Esophagus muscularis mucosa (tissue), 4 donors: ENCODE measurements around the gene EGFL8. TPM values are rescaled to one million over a fixed set of nuclear protein-coding genes. Genes with fewer than 3 reads are reported as not detected.

ENCODE experiments used
- DNase-seq: peaks from one replicate; pipeline ENCODE4 v3.0.0-alpha.2; 2017; ENCODE audit errors: extremely low spot score
- H3K27ac ChIP-seq, 4 donors: fragments of 200-600 bp; sonication (generic); replicated peaks in 1 of 4; 1 replicate in 3 of 4; 2 replicates in 1 of 4; pipeline ENCODE4 v1.5.1; 2016 to 2019; ENCODE audit warnings: mild to moderate bottlenecking in 1 of 4
- H3K27me3 ChIP-seq, 4 donors: fragments of 200-600 bp; sonication (generic); one replicate each; pipeline versions ENCODE4 v1.5.1 to v1.6.0; 2016 to 2019
- H3K36me3 ChIP-seq, 4 donors: fragments of 200-600 bp; sonication (generic); one replicate each; pipeline ENCODE4 v1.5.1; 2016 to 2019
- H3K4me1 ChIP-seq, 4 donors: fragments of 200-600 bp; sonication (generic); one replicate each; pipeline ENCODE4 v1.5.1; 2016 to 2019
- H3K4me3 ChIP-seq, 4 donors: fragments of 200-600 bp; sonication (generic); 1 replicate in 2 of 4; 2 replicates in 2 of 4; pipeline ENCODE4 v1.5.1; 2016 to 2019; ENCODE audit warnings: mild to moderate bottlenecking in 4 of 4, moderate library complexity in 1 of 4
- H3K9me3 ChIP-seq, 4 donors: fragments of 200-600 bp; sonication (generic); 1 replicate in 3 of 4; 2 replicates in 1 of 4; pipeline ENCODE4 v1.5.1; 2016 to 2019
- CTCF ChIP-seq, 3 experiments: fragments of 200-600 bp in 2 of 3; fragments of 450-650 bp in 1 of 3; sonication (generic) in 2 of 3; IDR thresholded peaks; one replicate each; pipeline ENCODE4 v1.5.1; 2017 to 2019; ENCODE audit warnings: antibody characterized with exemption in 3 of 3, mild to moderate bottlenecking in 2 of 3, moderate library complexity in 1 of 3
- EP300 ChIP-seq: sonication (generic); formaldehyde crosslinking; IDR thresholded peaks from one replicate; pipeline ENCODE4 v1.6.1; 2017; ENCODE audit warnings: antibody characterized with exemption
- POLR2A ChIP-seq: fragments of 450-650 bp; IDR thresholded peaks from one replicate; pipeline ENCODE4 v1.6.1; 2017; ENCODE audit warnings: antibody characterized with exemption, moderate library complexity, mild to moderate bottlenecking, low read depth
- POLR2AphosphoS5 ChIP-seq, 2 donors: sonication (generic); formaldehyde crosslinking; IDR thresholded peaks; one replicate each; pipeline ENCODE4 v1.6.1; 2017; ENCODE audit warnings: antibody characterized with exemption in 2 of 2
- WGBS: methylation state at CpG from one replicate; pipeline ENCODE4 v1.1.5; 2018; 5-methylcytosine and 5-hydroxymethylcytosine counted together
- intact Hi-C: fragments of 100-400 bp; cut with DNase I; formaldehyde crosslinking; loops from one replicate; pipeline ENCODE4 v1.15.1; 2023
- total RNA-seq, 4 donors: library from RNA; depleted of rRNA; stranded (reverse); fragments of >200 nt; gene quantifications; one replicate each; pipeline versions ENCODE4 v1.1.0 to v1.2.1, GENCODE V29; 2016

The EGFL8 gene
- total RNA-seq, 4 donors from 2014 or later = 8.1 to 20.7 (median 13.9) TPM

DNA sequence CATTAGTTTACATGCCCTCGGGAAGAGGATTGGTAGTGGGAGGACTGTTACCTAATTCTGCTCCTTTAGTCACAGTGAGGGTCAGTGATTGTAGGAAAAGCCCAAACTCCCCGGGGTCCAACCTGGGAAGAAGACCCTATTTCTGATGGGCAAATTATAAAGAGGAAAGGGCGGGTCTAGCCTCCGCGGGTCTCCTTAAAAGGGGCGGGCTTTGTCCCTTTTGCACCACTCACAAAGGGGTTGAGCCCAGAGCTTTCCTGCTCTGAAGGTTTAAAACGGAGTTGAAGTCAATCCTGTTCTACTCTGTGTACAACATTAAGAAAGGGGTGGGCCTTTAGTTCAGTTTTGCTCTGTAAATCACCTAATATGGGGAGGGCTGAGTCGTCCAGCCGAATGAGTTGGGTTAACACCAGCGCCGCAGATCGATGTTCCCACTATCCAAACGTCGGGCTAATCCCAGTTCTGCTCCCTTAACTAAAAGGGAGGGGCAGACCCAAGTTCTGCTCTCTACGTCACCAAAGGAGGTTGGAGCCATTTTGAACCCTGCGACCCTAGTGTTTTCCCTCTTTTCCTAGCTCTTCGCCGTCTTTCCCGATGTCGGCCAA, 12.9 kb downstream of the EGFL8 start:
- WGBS = 0% methylated on average over 17 of the region's 20 CpGs
- intact Hi-C loops = no loop called here
- TF ChIP-seq POLR2A (no peak), CTCF (IDR thresholded peaks at IDR 0.05) (no peak), POLR2AphosphoS5 (IDR thresholded peaks at IDR 0.05) (peak in 1 of 2 donors; percentile 75), EP300 (no peak)
- Histone ChIP-seq H3K36me3 (peaks cover 0 to 27% (median 21%) of the 10 kb centered on the region in 4 donors), H3K4me1 (peaks cover 50 to 83% (median 81%) of the 10 kb centered on the region in 4 donors), H3K9me3 (no peaks in the 10 kb centered on the region), H3K27ac (peak overlapping the region; percentile 94 to 99 (median 96)), H3K4me3 (peak overlapping the region; percentile 74 to 93 (median 80)), H3K27me3 (no peaks in the 10 kb centered on the region)
- no peak for DNase-seq

DNA sequence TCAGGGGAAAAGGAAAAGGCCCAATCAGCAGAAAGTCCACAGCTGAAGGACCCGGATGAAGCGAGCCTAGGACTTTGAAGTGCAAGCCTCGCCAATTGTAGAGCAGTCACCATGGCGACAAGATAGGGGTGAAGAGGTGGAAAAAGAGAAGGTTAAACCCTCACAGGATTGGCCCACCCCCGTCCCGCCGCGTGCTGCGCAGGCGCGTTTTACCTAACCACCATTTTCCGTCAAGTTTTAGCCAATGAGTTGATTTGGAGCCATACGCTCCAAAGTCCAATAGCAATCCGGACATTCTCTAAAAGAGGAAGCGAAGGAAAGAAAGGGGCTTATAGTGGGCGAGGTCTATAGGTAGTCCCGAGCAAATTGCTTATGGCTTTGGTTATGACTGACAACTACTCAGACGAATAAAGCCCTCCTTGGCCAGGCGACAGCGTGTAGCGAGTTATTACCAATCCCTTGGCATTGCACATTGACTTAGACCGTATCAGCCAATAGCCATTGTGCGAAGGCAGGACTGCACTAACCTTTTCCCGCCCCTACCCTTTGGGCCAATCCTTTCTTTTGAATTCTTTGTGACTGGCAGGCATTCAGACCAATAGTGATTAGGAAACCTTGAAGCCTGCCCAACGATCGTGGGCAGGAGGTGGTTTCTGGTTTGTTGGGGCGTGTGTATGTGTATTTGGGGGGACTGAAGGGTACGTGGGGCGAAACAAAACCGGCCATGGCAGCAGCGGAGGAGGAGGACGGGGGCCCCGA, 13.6 kb downstream of the EGFL8 start, which contains the start of gene RNF5:
Gene RNF5 (plus strand): TSS at position 618 of the 759 bp plus-strand sequence. CDS start 107 bp downstream, at position 725.
- DNase-seq = peak; percentile 99
- Histone ChIP-seq H3K4me1 (peaks cover 50 to 84% (median 81%) of the 10 kb centered on the region in 4 donors), H3K27me3 (no peaks in the 10 kb centered on the region), H3K9me3 (no peaks in the 10 kb centered on the region), H3K36me3 (peaks cover 0 to 33% (median 25%) of the 10 kb centered on the region in 4 donors), H3K27ac (peak within 1 kb of the TSS; percentile 94 to 99 (median 96)), H3K4me3 (peak within 1 kb of the TSS; percentile 74 to 93 (median 80))
- WGBS = 2% methylated on average over 33 of the region's 33 CpGs
- TF ChIP-seq POLR2A (no peak), POLR2AphosphoS5 (IDR thresholded peaks at IDR 0.05) (peak; percentile 77 to 80), EP300 (no peak), CTCF (IDR thresholded peaks at IDR 0.05) (peak in 1 of 3 experiments; percentile 19)
- intact Hi-C loops = no loop called here

DNA sequence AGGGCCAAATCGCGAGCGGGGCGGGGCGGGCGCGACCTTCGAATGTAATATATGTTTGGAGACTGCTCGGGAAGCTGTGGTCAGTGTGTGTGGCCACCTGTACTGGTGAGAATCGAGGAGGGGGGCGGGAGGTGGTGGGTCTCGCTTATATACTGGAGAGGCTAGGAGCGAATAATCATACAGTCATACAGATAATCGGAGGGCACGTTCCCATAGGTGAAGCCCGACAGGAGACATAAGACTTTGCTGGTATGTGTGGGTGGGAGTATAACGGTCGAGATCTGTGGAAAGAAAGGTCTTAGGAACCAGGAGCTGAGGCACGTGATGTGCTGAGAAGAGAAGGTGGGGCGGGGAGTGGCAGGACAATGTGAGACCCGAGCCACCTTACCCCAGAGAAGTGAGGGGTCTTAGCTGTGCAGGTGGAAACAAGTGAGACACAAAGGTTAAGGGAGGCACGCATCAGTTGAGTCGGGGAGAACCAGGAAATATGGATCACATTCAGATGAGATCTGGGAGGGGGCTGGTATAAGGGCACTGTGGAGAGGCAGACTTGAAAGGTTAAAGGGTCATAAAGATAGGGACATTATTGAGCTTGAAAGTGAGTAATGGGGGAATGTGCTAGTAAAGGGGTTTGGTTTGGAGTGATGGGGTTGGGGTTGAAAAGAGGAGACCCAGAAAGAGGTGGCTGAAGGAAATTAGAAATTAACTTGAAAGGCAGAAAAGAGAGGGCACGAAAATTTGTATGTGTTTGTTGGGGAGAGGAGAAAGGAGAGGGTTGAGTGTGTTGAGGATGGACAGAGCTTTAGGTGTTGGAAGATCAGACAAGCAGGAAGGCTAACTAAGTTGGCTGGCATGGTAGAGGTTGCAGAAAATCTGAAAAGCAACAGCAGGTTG, 14.4 kb downstream of the EGFL8 start:
- intact Hi-C loops = no loop called here
- TF ChIP-seq CTCF (IDR thresholded peaks at IDR 0.05) (no peak), EP300 (no peak), POLR2A (no peak), POLR2AphosphoS5 (IDR thresholded peaks at IDR 0.05) (no peak)
- Histone ChIP-seq H3K4me3 (peak overlapping the region; percentile 74 to 93 (median 80)), H3K4me1 (peaks cover 54 to 78% (median 73%) of the 10 kb centered on the region in 4 donors), H3K27me3 (no peaks in the 10 kb centered on the region), H3K9me3 (no peaks in the 10 kb centered on the region), H3K36me3 (peaks cover 0 to 42% (median 28%) of the 10 kb centered on the region in 4 donors), H3K27ac (peak overlapping the region; percentile 94 to 99 (median 96))
- WGBS = 6% methylated on average over 15 of the region's 24 CpGs
- DNase-seq = no peak

- Histone ChIP-seq H3K27me3 (no peaks in the 10 kb centered on the region), H3K4me3 (peak overlapping the region in 2 of 4 donors; percentile 75 to 85), H3K4me1 (peaks cover 59 to 78% (median 73%) of the 10 kb centered on the region in 4 donors), H3K9me3 (no peaks in the 10 kb centered on the region), H3K36me3 (peaks cover 0 to 44% (median 30%) of the 10 kb centered on the region in 4 donors), H3K27ac (peak overlapping the region; percentile 20 to 99 (median 96))
- intact Hi-C loops = no loop called here
- DNase-seq = no peak
- WGBS = 76% methylated on average over 10 of the region's 10 CpGs
- TF ChIP-seq POLR2A (no peak), POLR2AphosphoS5 (IDR thresholded peaks at IDR 0.05) (no peak), EP300 (no peak), CTCF (IDR thresholded peaks at IDR 0.05) (no peak)
Observed at GRCh38 chr6:32179766-32180405, 15.5 kb downstream of the EGFL8 start.
